GM18505 (cell line): Measurements from ENCODE around the gene SYCP2L.
"Not testable (repeated sequence)": the region's sequence is repeated elsewhere in the genome, so short reads cannot be mapped to it uniquely, and the experiment has no call there.

ENCODE experiments used
- ATAC-seq: cut with Tn5 transposase; IDR thresholded peaks from one replicate; pipeline ENCODE4 v1.9.1; 2021; ENCODE audit not compliant: unreplicated experiment
- POLR2A ChIP-seq: IDR thresholded peaks from 4 replicates; pipeline ENCODE4 v1.6.1; 2011; ENCODE audit warnings: borderline replicate concordance; ENCODE audit not compliant: insufficient read depth, insufficient read length; ENCODE audit errors: extremely low read depth

Gene SYCP2L

GRCh38 chr6:10867952-10868351 is 18.9 kb upstream of the SYCP2L start:
- no peak for ATAC-seq
- no peak for TF ChIP-seq POLR2A

GRCh38 chr6:10873374-10873773 is 13.5 kb upstream of the SYCP2L start:
- ATAC-seq, result no peak

GRCh38 chr6:10874207-10874606 is 12.6 kb upstream of the SYCP2L start:
- ATAC-seq, result no peak
- no peak for TF ChIP-seq POLR2A

More at GRCh38 chr6:10873374-10873773, 13.5 kb upstream of the SYCP2L start:
- TF ChIP-seq POLR2A, result no peak

- TF ChIP-seq POLR2A, result no peak
- ATAC-seq, result no peak
These were observed 11.8 kb upstream of the SYCP2L start for GRCh38 chr6:10875026-10875425.

GRCh38 chr6:10877012-10877411 is 9.8 kb upstream of the SYCP2L start:
- TF ChIP-seq POLR2A, result no peak
- no peak for ATAC-seq

GRCh38 chr6:10877871-10878270 is 9.0 kb upstream of the SYCP2L start:
- no peak for ATAC-seq
- TF ChIP-seq POLR2A, result no peak

- no peak for TF ChIP-seq POLR2A
- ATAC-seq, result no peak
These were observed 6.5 kb upstream of the SYCP2L start for GRCh38 chr6:10880366-10880765.

- ATAC-seq, result not testable (repeated sequence)
These were observed 4.6 kb upstream of the SYCP2L start for GRCh38 chr6:10882253-10882630.

GRCh38 chr6:10882657-10883171 is 4.1 kb upstream of the SYCP2L start:
- no peak for TF ChIP-seq POLR2A

GRCh38 chr6:10883312-10884244 is 3.3 kb upstream of the SYCP2L start:
- TF ChIP-seq POLR2A, result no peak
- no peak for ATAC-seq

More at GRCh38 chr6:10882657-10883171, 4.1 kb upstream of the SYCP2L start:
- ATAC-seq, result no peak

GRCh38 chr6:10884245-10884972 is 2.4 kb upstream of the SYCP2L start:
- ATAC-seq, result no peak
- TF ChIP-seq POLR2A, result no peak

GRCh38 chr6:10886365-10886690 is 524 bp upstream of the SYCP2L start:
- ATAC-seq, result not testable (repeated sequence)

- no peak for ATAC-seq
These were observed 3.3 kb downstream of the SYCP2L start for GRCh38 chr6:10890151-10890550.

GRCh38 chr6:10891960-10892359 is 5.1 kb downstream of the SYCP2L start:
- ATAC-seq, result no peak
- no peak for TF ChIP-seq POLR2A

More at GRCh38 chr6:10890151-10890550, 3.3 kb downstream of the SYCP2L start:
- no peak for TF ChIP-seq POLR2A
